GM18861 (cell line): ENCODE measurements around the gene TMEM41A.

Experiments used
- ATAC-seq: cut with Tn5 transposase; IDR thresholded peaks from one replicate; pipeline ENCODE4 v1.9.1; 2021; ENCODE audit not compliant: unreplicated experiment

TMEM41A gene

GRCh38 chr3:185498503-185499396 lies at the start of gene TMEM41A:
TSS of gene TMEM41A (minus strand) at chr3:185499035. CDS start at chr3:185498961, 74 bp downstream.
- ATAC-seq: peak; percentile 90

- no peak for ATAC-seq
Measured at GRCh38 chr3:185540695-185541094, 41.9 kb upstream of the TMEM41A start.

- no peak for ATAC-seq
Measured at GRCh38 chr3:185539934-185540333, 41.1 kb upstream of the TMEM41A start.

GRCh38 chr3:185537369-185537970 lies 38.6 kb upstream of the TMEM41A start:
- ATAC-seq: peak; percentile 99

DNA sequence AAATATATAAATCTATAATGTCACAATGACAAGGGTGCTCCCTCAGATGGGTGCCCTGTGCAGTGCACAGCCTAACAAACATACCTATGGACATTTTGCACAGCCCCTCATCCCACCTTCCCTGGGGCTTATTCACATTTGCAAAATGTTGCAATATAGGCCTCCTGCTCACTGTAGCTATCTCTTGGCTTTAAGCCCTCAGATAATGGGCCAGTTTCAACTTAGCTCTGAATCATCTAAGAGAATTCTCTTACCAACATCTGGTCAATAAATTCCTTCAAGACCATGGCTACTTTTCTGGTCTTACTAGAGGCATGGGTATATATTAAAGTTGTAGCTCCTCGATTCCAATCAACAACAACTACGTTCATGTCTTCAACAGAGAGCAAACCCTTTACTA lies 35.7 kb upstream of the TMEM41A start:
- ATAC-seq: no peak

GRCh38 chr3:185532901-185533300 lies 34.1 kb upstream of the TMEM41A start:
- no peak for ATAC-seq

DNA sequence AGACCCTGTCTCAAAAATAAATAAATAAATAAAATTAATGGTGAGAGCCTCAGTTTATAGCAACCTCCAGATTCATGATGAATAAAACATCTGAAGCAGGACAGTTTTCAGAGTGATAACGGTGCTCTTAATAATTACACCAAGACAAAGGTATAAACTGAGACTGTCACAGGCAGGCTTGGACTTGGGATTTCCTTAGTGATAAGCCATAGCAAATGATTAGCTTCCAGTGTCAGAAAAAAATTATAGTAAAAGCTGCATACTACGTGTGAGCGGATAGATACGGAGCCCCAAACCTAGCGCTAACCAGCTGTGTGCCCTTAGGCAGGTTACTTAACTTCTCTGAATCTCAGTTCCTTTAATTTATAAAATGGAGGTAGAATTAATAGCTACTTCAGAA lies 32.0 kb upstream of the TMEM41A start:
- ATAC-seq: no peak

- no peak for ATAC-seq
Measured at GRCh38 chr3:185528532-185528931, 29.7 kb upstream of the TMEM41A start.

GRCh38 chr3:185527364-185527763 lies 28.5 kb upstream of the TMEM41A start:
- ATAC-seq: no peak

- ATAC-seq: no peak
Measured at GRCh38 chr3:185526349-185526951, 27.6 kb upstream of the TMEM41A start.

GRCh38 chr3:185521349-185522138 lies 22.7 kb upstream of the TMEM41A start:
- no peak for ATAC-seq

DNA sequence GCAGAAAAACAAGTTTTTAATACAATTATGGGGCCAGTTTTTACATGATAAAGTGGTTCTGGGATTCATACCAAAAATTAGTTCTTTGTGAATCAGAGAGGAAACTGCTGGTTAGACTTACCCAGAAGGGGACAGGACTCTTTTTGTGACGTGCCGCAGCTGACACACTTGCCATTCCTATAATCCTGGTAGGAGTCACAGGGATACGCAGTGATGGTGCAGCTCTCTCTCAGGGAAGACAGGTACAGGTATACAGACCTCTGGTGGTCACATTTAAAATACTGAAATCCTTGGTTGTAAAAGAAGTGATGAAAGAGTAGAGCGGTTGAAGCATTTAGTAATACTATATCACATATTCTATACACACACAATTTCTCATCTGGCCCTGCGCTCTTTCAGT lies 20.2 kb upstream of the TMEM41A start:
- no peak for ATAC-seq

DNA sequence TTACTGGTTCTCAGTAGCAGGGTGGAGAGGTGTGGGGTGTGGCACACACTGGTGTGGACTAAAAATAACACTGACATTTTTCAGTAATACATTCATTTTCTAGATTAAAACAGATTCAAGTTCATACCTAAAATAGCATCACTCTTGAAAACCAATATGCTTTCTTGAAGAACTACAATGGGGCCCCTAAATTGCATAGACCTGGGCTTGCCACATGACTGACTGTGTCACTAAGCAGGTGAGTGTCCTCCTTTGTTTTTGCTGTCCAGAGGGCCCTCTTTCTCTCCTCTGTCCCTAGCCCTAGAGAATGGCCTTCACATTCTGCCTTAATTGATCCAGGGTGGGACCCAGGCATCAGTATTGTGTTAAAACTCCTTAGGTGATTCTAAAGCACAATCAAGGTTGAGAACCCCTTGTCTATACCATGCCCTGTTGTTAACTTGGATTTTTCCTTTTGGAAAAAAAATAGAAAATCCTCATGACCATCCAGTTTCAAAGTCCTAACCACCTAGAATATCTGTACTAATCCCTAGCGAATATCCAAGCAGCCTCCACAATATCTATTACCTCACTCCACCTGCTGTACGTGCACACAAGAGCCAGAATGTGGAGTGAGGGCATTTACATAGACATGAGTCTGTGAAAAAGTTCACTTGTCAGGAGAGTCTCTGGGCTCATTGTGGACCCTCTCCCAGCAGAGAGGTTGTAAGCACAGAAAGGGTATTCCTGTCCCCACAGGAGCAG lies 18.7 kb upstream of the TMEM41A start:
- no peak for ATAC-seq

- no peak for ATAC-seq
Measured at GRCh38 chr3:185511711-185512110, 12.9 kb upstream of the TMEM41A start.

GRCh38 chr3:185508335-185508991 lies 9.6 kb upstream of the TMEM41A start:
- ATAC-seq: no peak

- no peak for ATAC-seq
Measured at GRCh38 chr3:185507883-185508282, 9.0 kb upstream of the TMEM41A start.

DNA sequence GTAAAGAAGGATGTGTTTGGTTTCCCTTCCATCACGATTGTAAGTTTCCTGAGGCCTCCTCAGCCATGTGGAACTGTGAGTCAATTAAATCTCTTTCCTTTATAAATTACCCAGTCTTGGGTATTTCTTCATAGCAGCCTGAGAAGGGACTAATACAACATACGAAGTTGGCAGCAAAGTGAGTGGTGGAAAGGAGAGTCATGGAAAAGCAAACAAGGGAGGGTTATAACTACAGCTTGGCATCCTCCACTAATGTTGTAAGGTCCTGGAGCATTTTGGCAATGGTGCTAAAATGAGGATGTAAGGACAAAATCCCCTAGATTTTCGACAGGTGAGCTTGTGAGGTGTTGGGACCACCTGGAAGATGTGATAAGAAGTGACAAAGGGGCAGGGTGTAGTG lies 5.8 kb upstream of the TMEM41A start:
- no peak for ATAC-seq

DNA sequence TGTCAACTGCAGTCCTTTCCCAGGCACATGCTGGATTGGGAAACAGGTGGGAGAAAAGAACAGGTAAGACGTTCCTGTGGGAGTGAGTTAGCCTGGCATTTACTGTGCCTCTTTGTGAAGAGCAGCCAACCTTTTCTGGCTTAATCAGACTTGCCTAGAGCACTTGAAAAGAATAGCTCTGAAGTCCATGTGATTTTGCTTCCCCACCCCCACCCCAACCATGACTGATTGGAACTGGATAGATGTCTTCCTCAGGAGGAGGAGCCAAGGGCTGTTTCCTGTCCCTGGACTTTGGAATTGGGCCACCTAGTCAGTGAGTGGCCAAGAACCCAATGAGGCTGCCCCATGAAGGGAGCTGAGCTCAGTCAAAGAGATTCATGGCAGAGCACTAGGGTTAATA lies 4.7 kb upstream of the TMEM41A start:
- no peak for ATAC-seq

DNA sequence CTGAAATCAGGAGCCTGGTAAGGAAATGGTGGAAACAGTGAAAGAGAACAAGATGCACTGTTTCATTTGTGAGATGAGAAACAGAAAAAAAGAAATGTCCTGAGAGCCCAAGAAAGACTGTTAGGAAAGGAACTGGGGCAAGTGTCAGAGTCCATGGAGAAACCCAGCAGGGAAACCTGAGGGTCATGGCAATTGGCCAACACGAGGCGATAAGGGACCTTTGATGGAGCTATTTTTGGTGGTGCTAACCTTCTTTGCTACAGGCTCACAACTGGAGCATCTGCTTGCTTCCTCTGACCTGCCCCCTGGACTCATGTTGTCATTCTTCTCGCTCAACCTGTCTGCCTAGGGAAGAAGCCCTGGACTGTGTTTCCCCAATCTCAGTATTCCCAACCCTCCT lies 4.2 kb upstream of the TMEM41A start:
- no peak for ATAC-seq

DNA sequence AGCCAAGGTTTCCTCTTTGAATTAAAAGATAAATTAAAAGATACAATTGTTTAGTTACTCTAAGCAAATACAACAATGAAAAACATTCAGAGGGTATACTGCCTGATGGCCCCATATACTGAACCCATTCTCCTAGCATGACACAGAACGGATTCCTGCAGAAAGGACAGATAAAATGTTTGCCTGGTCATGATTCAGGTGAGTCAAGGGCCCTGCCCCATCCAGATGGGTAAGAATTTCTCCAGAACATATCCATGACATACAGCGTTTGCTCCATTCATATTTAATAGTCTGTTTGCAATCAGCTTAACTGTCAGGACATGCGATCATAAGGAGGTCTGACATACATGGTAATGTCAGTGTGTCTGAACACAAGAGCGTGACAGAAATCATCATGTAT lies 8.6 kb downstream of the TMEM41A start:
- ATAC-seq: no peak
